KG1 (cell line): Measurements from ENCODE around the gene ANKRD13C.
A peak's percentile ranks its signal among the peaks of the same experiment; 100 is the strongest.

Source experiments
- DNase-seq: peaks from one replicate; lab custom pipeline; 2025; lab: John Stamatoyannopoulos, UW

The ANKRD13C gene

DNA sequence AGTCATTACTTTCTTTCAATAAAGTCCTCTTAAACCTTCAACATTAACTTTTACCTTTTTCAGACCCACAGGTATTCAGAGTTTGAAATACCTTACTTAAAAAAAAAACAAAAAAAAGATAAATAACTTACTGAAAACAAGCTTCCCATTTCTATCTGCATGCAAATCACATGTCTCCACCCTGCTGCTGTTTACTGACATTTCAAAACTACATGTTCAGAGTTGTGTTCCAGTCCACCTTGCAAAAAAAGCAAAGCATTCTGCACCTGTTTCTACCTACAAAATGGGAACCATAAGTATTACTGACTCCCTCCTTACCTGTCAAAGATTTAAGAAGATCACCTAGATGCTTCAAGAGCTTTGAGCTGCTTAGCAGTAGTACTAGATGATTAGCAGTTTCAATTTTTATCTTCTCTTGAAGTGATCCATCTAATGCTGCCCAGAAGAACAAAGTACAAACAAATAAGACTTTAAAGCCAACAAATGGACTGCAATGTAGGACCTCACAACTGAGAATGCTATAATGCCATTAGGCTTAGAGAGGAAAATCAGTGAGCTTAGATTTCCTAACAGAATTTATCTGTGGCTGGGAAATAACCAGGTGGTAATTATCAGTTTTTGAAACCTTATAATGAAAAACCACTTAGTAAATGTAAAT is 61.2 kb downstream of the ANKRD13C start:
- no peak for DNase-seq

DNA sequence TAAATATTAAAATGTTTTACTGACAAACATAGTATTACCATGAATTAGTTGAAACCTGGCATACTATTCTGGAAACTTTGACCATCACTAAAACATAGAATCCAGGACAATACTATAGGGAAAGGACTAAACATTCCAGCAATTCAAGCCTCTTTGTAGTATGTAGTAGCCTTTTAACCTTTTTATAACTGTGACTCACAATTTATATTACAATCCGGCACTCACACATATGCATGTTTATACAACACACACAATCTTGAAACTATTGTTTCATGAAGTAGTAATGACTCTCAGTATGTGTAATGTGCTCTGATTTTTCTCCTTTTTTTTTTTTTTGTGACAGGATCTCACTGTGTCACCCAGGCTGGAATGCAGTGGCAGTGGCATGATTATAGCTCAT is 64.3 kb downstream of the ANKRD13C start:
- DNase-seq, result no peak

GRCh38 chr1:70288166-70288565 is 66.4 kb downstream of the ANKRD13C start:
- DNase-seq, result no peak

GRCh38 chr1:70286453-70286852 is 68.1 kb downstream of the ANKRD13C start:
- DNase-seq, result no peak

GRCh38 chr1:70284366-70284765 is 70.2 kb downstream of the ANKRD13C start:
- DNase-seq, result no peak

DNA sequence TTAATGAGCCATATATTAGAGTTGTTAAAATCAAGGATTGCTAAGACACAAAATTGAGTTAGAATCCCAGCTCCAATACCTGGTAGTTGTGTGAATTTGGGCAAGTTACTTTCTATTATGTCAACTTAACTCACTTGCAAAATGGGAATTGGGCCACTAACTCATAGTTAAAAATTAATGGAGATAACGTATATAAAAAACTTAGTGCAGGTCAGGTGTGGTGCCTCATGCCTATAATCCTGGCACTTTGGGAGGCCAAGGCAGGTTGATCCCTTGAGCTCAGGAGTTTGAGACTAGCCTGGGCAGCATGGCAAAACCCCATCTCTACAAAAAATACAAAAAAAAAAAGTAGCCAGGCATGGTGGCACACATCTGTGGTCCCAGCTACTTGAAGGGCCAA is 75.8 kb downstream of the ANKRD13C start:
- DNase-seq, result no peak

DNA sequence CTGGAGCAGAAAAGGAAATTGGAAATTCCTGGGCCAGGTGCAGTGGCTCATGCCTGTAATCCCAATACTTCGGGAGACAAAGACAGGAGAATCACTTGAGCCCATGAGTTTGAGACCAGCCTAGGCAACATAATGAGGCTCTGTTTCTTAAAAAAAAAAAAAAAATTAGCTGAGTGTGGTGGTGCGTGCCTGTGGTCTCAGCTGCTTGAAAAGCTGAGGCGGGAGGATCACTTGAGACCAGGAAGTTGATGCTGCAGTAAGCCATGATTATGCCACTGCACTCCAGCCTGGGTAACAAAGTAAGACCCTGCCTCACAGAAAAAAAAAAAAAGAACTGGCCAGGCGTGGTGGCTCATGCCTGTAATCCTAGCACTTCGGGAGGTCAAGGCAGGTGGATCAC is 76.6 kb downstream of the ANKRD13C start:
- DNase-seq, result no peak

- no peak for DNase-seq
These were observed 88.6 kb downstream of the ANKRD13C start for GRCh38 chr1:70265946-70266345.

DNA sequence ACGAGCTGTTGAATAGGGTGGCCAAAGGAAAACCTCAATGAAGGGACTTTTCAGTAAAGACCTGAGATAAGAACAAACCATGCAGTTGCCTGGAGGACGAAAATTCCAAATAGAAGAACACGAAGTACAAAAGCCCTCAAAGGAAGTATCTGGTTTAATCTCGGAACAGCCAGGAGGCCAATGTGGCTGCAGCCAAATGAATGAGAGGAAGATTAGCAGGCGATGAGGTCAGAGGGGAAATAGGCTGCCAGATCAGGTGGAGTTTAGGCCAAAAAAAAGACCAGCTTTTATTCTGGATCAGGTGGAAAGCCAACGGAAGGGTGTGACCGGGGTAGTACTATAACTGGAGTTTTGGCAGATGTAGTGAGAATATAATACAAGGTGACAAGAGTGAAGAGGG is 89.7 kb downstream of the ANKRD13C start:
- no peak for DNase-seq

GRCh38 chr1:70256664-70257063 is 97.9 kb downstream of the ANKRD13C start:
- no peak for DNase-seq

- DNase-seq, result no peak
These were observed 105.8 kb downstream of the ANKRD13C start for GRCh38 chr1:70248729-70249128.

- DNase-seq, result no peak
These were observed 106.8 kb downstream of the ANKRD13C start for GRCh38 chr1:70247768-70248167.

DNA sequence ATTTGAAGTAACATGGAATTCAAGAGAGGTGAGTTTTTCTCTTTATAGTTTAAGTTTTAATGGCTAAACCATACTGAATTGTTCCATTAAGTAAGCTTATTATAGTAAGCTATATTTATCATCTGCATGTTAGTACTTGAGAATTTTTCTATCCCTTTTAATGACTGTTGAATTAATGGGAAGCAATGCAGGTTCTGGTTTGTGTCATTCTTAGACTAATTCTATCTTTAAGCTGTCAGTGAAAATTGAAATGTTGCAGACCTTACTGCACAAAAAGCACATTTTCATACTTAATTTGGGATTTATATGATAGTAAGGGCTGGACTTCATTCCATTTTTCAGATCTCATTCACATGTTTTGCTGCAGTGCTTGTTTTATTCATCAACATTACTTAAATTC is 107.4 kb downstream of the ANKRD13C start:
- DNase-seq, result no peak

DNA sequence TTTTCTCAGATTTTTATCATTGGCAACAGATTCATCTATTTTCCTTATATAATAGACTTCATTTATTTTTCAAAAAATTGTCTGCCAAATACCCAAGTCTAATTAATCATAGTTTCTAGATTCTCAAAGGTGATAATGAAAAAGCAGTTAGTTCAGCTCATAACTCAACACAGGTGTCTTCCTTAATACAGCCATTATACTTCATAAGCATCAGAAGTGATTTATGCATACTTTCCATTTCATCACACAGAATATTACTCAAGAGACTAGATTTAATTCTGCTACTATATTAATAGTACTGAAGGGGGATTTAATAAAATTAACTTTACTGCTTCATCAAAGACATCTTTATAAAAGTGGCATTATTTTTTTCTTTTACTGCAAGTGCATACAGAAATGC is 114.6 kb downstream of the ANKRD13C start:
- DNase-seq, result no peak

- DNase-seq, result no peak
These were observed 119.8 kb downstream of the ANKRD13C start for GRCh38 chr1:70234733-70235132.

- DNase-seq, result no peak
These were observed 123.0 kb downstream of the ANKRD13C start for GRCh38 chr1:70231475-70231874.

GRCh38 chr1:70228670-70229069 is 125.9 kb downstream of the ANKRD13C start:
- no peak for DNase-seq

DNA sequence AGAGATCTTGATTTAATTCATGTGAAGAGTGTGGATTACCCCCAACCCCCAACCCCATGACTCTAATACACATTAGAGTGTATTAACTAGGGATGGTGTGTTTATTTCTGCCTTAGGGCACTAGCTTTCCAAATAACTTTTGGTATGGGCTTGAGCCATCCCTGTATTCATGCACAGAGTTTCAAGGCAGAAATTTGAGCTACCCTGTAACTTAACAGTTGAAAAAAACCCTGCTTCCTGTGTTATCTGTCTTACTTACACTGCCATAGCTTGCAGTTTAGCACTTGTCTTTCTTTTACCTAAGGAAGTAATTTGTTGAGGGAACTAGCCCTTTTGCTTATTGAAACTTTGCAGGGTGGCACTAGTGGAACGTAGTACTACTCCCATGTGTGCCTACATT is 127.1 kb downstream of the ANKRD13C start:
- DNase-seq, result no peak

DNA sequence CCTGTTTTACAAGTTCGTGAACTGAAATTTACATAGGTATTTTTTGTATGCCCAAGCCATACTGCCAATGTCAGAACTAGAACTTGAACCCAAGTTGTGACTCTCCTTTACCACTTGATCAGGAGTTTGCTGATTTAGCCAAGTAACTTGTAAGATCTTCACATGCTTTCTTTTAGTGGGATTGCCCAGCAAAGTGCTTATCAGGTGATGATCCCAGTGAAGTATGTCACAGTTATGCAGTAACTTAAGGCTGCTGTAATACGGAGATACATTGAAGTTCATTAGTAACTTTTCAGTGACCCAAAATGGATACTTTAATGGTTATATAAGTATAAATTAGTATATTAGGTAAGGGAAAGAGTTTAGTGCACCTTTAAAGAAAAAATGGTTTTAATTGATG is 129.6 kb downstream of the ANKRD13C start:
- no peak for DNase-seq

GRCh38 chr1:70222716-70223235 is 131.7 kb downstream of the ANKRD13C start:
- DNase-seq, result no peak

DNA sequence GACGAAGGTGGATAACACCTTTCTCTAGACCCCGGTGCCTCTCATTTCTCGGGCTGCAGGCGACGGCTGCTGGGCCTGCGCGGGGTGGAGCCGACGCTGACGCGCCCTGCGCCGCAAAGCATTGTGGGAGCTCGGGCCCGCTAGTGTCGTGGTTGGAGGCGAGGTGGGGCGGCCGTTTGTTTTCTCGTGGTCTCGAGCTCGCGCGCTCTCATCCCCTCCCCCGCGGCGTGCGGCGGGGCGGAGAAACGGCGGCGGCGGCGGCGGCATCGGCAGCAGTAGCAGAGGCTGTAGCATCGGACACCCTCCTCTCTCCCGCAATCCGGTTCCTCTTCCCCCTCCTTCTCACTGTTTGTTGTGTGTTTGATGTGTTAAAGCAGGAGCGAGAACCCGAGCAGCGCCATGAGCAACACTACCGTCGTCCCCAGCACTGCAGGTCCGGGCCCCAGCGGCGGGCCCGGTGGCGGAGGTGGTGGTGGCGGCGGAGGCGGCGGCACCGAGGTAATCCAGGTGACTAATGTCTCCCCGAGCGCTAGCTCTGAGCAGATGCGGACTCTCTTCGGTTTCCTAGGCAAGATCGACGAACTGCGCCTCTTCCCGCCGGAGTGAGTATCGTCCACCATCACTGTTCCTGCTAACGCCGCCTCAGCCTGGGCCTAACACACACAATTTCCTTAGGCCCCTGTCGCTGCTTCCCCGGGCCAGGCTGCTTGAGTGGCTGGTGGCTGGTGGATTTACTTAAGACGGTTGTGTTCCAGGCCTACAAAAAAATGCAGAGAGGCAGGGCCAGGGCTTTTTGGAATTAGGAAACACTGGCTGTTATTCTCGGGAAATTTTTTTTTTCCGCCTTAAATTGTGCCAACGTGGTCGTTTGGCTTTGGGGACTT is 133.0 kb downstream of the ANKRD13C start, which contains the start of gene SRSF11:
Gene SRSF11 (plus strand): TSS at position 143 of the 884 bp plus-strand sequence. CDS start 257 bp downstream, at position 400.
- peak; percentile 93 for DNase-seq

DNA sequence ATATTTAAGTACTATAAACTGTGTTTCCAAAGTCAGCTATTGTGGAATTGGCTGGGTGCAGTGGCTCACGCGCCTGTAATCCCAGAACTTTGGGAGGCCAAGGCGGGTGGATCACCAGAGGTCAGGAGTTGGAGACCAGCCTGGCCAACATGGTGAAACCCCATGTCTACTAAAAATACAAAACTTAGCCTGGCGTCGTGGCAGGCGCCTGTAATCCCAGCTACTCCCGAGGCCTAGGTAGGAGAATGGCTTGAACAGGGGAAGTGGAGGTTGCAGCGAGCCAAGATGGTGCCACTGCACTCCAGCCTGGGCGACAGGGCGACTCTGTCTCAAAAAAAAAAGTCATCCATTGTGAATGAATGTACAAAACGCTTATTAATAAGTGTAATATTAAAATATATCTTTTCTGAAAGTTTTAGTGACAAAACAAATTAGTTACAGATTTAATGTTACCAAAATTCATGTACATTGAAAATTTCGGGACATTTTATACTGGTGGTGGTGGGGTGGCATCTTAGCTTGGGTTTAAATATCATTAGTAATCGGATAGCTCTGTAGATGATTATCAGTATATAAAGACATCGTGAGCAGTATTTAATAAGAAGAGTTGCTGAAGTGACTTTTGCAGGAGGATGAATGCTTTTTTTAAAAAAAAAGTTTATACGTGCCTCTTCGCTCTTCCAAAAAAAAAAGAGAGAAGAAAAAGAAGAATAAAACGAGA is 133.8 kb downstream of the ANKRD13C start:
- DNase-seq, result peak; percentile 1
